ENCODE results near the gene ROR2. TPM values are rescaled to one million over a fixed set of nuclear protein-coding genes. Genes with fewer than 3 reads are reported as not detected.
"Not testable (repeated sequence)": the region's sequence is repeated elsewhere in the genome, so short reads cannot be mapped to it uniquely, and the experiment has no call there.

The ROR2 gene
- polyA plus RNA-seq, 3 donors, result 0.67 to 3.7 (median 2.8) TPM

DNA sequence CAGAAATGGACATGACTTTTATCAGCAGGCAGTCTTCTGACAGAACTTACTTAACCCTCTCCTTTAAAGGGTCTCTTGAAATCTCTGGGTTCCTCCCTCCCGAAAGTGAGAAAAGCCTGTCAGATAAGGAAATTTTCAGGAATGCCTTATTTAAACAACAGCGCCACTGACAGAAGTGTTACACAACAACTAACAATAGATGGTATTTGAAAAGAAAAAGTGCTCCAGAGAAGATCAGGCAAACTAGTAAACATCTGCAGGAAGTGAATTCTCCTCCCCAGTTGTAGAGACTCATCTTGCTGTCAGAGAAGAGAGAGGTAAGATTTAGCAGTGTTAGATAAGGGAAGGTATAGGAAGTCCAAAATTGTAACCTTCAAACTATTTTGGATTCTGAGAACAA lies 419.2 kb downstream of the ROR2 start:
- WGBS, 3 donors, result 22 to 52% (median 50%) methylated on average over 2 of the region's 2 CpGs
- H3K27ac ChIP-seq (ENCODE audit: low read depth, low read length), result no peak overlapping the region

DNA sequence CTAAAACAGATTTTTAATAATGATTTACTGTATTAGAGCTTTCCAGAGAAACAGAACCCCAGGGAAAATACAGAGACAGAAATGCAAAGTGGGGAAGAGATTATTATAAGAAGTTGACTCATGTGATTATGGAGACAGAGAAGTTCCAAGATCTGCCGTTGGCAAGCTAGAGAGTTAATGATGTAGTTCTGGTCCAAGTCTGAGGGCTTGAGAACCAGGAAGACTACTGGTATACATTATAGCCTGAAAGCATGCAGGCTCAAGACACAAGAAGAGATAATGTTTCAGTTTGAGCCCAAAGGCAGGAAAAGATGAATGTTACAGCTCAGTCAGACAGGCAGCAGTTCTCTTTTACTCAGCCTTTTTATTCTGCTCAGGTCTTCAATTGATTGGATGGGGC lies 427.5 kb downstream of the ROR2 start:
- WGBS, 3 donors, result 0 to 40% (median 17%) methylated on average over 1 of the region's 1 CpG
- H3K27ac ChIP-seq (ENCODE audit: low read depth, low read length), result no peak overlapping the region

DNA sequence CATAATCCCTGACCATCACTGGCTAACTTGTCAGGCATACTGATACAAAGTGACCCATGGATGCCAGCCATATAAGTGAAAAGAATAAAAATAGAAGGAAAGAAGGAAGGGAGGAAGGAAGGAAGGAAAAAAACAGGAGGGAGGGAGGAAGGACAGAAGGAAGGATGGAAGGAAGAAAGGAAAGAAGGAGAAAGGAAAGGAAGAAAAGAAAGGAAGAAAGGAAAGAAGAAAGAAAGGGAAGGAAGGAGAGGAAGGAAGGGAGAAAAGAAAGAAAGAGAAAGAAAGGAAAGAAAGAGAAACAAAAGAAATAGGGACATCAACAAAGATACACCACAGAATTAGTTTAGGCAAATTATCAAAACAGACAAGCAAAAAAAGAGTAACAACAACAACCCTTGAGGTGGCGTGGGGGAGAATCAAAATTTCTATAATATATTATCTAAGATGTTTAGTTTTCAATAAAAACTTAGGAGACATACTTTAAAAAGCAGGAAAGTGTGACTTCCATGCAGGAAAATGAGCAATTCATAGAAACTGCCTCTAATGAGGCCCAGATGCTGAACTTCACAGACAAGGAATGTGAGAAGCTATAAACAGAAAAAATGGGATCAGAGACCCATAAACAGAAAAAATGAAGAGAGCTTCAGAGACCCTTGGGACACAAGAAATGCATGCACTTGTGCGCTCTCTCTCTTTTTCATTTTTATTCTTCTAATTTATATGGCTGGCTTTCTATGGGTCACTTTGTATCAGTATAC lies 430.3 kb downstream of the ROR2 start:
- WGBS, 3 donors, result 85 to 92% (median 90%) methylated on average over 2 of the region's 2 CpGs
- no peak overlapping the region for H3K27ac ChIP-seq (ENCODE audit: low read depth, low read length)

DNA sequence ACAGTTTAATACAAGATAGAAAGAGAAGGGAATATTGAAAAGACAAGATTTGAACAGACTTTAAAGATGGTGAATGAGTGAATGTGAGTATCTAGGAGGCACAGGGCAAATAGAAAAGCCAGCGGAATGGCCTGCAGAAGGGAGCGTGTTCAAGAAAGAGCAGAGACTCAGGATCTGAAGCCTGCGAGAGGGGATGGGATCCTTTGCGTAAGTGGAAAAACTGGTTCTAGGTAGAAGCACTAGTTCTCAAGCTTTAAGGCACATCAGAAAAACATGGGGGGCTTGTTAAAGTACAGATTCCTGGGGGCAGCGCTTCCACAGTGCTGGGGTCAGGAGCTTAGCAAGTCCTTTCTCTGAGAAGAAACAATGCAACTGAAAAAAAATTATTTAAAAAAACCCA lies 431.6 kb downstream of the ROR2 start:
- H3K27ac ChIP-seq (ENCODE audit: low read depth, low read length), result no peak overlapping the region
- 86 to 99% (median 93%) methylated on average over 5 of the region's 5 CpGs for WGBS, 3 donors

DNA sequence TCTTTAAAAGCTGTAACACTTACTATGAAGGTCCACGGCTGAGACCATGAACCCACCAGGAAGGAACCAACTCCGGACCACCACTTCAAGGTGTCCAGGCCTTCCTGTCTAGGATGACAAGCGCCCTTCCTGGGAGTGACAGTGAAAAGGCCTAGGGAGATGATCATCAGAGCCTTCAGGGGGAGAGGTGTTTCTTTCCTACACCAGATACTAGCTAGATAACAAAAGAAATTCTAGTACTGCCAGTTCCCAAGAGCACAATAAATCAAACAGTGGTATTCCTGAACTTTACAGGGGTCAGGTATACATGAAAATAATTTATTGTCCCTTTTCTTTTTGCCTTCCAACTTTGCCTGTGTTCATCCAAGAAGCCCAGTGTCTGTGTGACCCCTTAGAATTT lies 432.2 kb downstream of the ROR2 start:
- no peak overlapping the region for H3K27ac ChIP-seq (ENCODE audit: low read depth, low read length)
- 61 to 87% (median 67%) methylated on average over 3 of the region's 3 CpGs for WGBS, 3 donors

DNA sequence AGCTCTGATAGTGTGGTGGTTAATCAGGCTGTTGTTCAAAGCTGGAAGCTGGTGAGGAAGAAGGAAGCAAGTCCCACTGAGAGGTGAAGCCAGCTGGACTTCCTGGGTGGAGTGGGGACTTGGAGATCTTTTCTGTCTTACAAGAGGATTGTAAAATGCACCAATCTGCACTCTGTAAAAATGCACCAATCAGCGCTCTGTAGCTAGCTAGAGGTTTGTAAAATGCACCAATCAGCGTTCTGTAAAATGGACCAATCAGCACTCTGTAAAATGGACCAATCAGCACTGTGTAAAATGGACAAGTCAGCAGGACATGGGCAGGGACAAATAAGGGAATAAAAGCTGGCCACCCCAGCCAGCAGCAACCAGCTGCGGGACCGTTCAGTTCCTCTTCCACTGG lies 432.7 kb downstream of the ROR2 start:
- not testable (repeated sequence) for H3K27ac ChIP-seq (ENCODE audit: low read depth, low read length)
- WGBS, 3 donors, result 73 to 89% (median 83%) methylated on average over 4 of the region's 4 CpGs

DNA sequence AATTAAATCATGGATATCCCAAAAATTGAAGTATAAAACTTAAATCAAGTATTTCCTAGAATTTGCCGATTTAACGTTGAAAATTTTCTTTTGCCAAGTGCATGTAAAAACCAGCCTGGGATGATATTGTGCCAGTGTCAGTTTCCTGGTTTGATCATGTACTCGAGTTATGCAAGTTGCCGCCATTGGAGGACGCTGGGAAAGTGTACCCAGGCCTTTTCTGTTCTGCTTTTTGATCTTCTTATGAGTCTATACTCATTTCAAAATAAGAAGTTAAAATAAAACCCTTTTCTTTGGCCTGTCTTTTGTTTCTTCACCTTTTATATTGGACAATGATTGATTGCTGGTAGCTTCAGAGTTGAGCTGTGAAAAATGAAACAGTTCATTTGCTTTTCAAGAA lies 433.3 kb downstream of the ROR2 start:
- no peak overlapping the region for H3K27ac ChIP-seq (ENCODE audit: low read depth, low read length)
- WGBS, 3 donors, result 82 to 93% (median 87%) methylated on average over 5 of the region's 5 CpGs

DNA sequence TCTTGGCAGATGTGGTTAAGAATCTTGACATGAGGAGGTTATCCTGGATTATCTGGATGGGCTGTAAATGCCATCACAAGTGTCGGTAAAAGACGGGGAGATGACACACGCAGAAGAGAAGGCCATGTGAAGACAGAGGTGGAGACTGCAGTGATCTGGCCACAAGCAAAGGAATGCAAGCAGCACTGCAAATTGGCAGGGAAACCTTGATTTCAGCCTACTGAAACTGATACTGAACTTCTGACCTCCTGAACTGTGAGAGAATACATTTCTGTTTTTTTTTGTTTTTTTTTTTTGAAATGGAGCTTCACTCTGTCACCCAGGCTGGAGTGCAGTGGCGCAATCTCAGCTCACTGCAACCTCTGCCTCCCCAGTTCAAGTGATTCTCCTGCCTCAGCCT lies 433.9 kb downstream of the ROR2 start:
- 92 to 99% (median 94%) methylated on average over 4 of the region's 4 CpGs for WGBS, 3 donors
- no peak overlapping the region for H3K27ac ChIP-seq (ENCODE audit: low read depth, low read length)

DNA sequence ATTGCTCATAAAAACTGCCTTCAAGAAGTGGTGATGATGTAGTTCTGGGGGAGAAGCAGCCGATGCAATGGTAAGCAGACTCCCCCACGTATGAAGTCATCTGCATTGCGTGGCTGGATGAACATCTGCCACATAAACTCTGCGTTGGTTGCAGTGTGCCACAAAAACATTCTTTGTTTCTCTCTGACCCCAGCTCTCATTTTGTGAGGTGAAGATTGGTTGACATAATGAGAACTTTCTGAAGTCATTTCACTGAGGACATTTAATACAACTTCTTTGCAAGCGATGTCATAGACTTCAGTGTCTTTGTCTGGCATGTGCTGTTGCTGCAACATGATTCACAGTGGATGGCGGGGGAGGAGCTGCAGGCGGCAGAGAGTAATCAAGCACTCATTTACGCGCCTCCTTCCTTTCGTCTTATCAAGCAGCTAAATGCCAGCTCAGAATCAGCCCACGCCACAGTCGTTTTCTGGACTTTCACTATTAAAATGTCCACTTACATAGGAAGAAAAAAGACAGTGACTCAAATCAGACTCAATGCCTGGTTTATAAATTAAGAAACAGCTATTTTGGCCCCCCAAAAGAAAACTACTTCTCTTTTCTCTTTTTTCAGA lies 434.8 kb downstream of the ROR2 start:
- 48 to 53% (median 50%) methylated on average over 12 of the region's 12 CpGs for WGBS, 3 donors

More for the DNA sequence above, 434.8 kb downstream of the ROR2 start:
- no peak overlapping the region for H3K27ac ChIP-seq (ENCODE audit: low read depth, low read length)

Other genes with a start within 250 kb of the ROR2 start
- gene SPTLC1, start 165.2 kb upstream of the ROR2 start, polyA plus RNA-seq, result 10 to 100 TPM; 24.1 to 37.7 (median 24.5) TPM

All from adipose tissue (tissue), 3 donors.